UCSD-AML1 (cell line): ENCODE results near the gene WSB1.
"Not testable (repeated sequence)": the region's sequence is repeated elsewhere in the genome, so short reads cannot be mapped to it uniquely, and the experiment has no call there.

Source experiments
- DNase-seq: peaks from one replicate; lab custom pipeline; 2025; ENCODE audit not compliant: unreplicated experiment; lab: John Stamatoyannopoulos, UW

Gene WSB1

DNA sequence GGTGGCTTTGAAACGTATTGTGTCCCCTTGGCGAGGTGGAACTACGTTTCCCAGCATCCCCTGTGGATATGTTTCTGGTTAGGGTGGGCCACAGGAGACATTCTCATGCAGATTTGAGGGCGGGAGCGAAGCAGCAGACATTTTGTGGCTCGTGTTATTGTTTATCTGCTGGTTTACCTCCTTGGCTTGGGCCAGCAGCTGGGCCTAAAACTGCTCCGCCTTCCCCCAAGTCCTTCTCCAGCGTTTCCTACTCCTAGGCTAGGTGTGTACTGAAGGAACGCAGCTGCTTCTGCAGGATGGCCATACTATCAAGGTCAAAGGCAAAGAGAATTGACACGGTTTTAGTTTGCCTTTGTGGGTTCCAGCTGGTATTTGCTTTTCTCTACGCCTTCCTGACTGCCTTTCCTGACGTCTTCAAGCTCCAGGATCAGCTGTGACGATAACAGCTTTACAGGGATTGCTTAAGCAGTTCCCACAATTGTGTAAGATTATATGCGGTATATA is 17.2 kb upstream of the WSB1 start:
- no peak for DNase-seq

DNA sequence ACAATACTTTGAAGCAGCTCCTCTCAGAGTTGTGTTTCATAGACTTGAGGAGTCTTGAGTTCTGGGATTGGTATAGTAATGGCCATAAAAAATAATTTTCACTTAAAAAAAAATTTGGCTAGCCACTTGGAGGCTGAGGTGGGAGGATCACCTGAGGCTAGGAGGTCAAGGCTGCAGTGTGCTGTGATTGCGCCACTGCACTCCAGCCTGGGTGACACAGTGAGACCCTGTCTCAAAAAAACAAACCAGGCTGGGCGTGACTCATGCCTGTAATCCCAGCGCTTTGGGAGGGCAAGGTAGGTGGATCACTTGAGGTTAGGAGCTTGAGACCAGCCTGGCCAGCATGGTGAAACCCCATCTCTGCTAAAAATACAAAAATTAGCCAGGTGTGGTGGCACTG is 14.8 kb upstream of the WSB1 start:
- not testable (repeated sequence) for DNase-seq

DNA sequence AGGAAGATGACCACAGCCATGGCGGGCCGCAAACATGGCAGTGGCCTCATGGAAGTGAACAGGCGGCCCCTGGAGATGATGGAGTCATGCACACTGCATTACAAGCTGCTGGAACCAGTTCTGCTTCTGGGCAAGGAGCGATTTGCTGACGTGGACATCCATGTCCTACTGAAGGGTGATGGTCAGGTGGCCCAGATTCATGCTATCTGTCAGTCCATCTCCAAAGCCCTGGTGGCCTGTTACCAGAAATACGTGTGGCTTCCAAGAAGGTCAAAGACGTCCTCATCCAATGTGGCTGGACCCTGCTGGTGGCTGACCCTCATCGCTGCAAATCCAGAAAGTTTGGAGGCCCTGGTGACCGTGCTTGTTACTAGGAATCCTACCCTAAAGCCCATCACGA is 13.4 kb upstream of the WSB1 start:
- DNase-seq, result no peak

DNA sequence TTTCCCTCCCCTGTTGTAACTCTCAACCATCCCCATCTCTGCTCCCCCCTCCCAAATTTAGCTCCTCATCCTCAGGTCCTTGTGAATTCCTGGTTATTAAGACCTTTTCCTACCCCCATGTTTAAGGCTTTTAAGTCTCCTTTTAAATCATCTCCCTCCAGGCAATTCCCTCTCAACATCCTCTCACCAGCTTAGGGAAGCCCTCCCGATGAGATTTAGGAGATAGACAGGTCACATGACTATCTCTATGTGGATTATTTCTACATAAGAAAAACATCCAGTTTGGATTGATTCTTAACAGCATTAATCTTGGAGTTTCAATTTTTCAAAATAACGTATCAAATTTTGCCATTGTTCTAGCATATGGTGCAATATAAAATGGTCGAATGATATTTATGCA is 12.5 kb upstream of the WSB1 start:
- DNase-seq, result no peak

DNA sequence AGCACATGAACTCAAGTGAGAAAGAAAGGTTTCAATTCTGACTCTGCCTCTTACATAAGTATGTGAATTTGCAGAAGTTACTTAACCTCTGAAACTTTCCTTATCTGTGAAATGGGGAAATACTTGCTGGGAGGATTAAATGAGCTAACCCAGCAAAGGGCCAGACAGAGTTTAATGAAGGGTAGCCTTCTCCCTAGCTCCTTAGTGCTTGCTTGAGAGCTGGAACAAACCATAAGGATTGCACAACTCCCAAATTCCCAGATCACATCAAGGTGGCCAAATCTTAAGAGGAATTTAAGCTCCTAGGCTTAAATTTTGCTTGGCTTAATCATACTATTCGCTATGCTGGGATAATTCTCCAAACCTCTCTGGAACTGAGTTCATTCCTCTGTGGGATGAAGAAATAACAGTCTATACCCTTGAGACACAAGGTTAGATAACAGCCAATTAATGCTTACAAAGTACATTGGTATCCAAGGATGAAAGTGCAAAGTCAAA is 11.8 kb upstream of the WSB1 start:
- no peak for DNase-seq

DNA sequence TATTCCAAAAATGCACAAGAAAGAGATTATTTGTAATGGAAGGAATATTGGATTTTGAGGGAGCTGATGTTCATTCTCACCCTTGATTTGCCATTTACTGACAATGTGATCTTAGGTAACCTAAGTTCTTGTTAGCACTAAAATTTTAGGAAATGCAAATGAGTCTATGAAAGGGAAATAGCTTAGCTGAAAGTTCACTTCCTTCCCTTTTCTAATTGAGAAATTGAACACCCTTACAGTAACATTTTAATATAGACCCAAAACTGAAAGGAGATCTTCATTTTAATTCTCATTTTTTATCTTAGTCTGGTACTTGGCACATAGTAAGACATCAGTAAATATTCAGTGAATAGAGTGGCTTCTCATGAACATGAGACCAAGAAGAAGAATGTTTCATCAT is 10.9 kb upstream of the WSB1 start:
- no peak for DNase-seq

DNA sequence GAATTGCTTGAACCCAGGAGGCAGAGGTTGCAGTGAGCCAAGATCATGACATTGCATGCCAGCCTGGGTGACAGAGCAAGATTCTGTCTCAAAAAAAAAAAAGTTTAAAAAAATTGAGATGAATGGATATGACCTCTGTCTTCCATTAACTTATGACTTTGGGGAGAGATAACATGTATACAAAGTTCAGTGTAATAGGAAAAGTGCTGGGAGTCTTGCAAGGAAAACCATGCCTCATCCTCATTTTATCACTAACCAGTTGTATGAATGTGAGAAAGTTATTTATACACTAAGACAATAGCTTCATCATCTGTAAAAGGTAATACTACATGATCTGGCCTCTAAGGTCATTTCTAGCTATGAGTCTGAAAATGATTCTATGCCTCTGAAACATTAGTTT is 10.2 kb upstream of the WSB1 start:
- no peak for DNase-seq

DNA sequence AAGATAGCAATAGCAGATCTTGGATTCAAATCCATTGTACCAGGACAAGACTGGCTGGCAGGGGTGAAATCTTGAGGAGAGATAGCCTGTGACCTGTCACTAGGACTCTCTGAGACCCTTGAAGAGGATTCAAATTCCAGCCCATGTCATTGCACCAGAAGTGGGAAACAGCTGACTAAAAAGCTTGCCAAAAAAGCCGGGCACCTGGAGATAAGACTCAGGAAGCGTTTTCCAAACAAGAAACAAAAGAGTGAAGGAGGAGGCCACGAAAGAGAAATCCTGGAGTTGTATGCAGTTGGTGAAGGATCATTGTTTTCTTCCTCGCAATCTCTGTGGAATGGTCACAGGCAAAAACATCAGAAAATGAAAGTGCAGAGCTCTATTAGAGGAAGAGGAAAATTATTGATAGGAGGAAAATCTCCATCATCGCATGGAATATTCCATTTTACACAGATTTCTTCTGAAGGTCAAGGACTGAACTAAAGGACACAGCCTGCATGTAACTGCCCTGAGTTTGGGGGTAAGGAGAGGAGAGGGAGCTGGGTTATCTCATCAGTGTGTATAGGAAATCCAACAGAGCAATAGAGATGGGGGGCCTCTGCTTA is 9.0 kb upstream of the WSB1 start:
- DNase-seq, result no peak

DNA sequence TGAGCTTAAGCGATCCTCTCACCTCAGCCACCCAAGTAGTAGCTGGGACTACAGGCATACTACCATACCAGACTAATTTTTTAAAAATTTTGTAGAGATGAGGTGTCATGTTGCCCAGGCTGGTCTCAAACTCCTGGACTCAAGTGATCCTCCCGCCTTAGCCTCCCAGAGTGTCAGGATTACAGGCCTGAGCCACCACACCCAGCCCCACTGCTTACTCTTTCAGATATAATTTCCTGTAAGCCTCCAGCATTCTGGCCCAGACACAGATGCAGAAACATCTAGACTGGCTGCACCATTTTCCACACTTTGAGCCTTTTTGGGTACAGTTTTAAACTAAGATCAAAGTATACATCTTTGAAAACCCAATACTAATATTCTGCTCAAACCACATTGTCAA is 8.4 kb upstream of the WSB1 start:
- DNase-seq, result no peak

DNA sequence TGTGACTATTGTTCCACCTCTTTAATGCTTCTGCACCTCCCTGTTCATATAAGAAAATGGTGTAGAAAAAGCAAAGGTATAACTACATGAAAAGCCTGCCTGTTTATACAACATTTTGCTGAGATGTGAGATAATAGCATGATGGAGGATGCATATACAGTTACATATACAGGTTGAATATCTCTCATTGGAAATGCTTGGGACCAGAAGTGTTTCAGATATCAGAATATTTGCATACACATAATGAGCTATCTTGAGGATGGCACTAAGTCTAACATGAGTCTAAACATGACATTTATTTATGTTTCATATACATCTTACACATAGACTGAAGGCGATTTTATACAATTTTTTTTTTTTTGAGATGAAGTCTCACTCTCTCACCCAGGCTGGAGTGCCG is 5.7 kb upstream of the WSB1 start:
- no peak for DNase-seq

DNA sequence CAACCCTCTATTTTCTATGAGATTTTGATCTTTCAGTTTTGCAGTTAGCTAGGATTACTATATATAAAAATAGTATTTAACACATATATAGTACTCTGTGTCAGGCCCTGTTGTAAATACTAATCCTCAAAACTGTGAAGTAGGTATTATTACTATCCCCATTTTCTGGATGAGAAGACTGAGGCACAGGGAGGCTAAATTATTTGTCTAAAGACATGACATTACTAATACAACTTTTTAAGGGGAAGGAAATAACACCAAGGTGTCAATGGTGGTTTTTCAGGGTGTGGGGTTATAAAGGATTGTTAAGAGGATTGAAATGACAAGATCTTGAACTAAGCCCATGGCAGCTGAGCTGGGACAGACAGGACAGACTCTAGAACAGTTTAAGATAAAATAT is 4.1 kb upstream of the WSB1 start:
- DNase-seq, result no peak

DNA sequence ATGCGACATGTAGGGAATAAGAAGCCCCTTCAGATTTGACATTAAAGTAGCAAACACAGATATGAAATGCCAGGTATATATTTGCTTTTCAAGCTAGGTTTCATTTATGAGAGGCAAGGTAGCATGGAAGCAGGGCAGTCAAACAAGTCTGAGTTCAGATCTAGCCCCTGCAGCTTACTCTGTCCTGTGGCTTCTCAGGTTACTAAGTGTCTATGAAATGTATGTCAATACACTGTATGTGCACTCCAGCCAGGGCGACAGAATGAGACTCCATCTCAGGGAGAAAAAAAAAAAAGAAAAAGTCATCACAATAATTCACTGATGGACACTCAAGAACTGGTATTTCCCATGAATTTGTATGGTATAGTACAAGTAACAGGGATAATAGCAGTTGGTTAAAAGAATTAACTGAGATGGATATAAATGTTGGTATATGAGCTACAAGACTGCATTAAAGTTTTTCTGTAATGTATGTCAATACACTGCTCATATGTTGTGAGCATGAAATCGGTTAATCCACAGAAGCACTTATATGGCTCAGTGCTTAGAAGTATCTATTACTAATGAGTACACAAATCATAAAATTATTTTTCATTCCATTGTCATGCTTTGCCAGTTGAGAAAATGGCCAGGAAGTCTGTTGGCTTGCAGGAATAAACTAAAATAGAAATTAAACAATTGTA is 2.9 kb upstream of the WSB1 start:
- DNase-seq, result no peak

DNA sequence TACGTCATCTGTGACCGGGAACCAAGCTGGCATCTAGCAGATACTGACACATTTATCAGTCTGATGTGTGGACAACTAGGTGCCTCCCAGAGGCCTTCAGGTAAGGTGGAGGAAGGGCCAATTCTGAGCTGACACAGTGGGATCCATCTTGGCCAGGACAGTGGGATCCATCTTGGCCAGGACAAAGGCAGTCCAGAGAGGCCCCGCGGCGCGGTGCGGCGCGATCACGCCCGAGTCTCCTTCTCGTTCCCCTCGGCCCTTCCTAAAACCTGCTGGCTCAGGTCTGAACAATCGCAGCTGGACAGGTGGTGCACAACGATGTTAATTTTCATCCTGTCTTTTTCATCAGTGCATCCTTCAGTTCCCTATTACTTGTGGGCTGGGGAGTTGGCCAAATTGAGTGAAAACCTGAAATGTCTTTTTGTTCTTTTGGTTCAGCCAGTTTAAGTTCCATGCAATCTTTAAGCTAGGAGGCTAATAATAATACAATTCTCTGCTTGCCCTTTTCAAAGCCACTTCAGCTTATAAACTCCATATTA is 486 bp upstream of the WSB1 start:
- no peak for DNase-seq

DNA sequence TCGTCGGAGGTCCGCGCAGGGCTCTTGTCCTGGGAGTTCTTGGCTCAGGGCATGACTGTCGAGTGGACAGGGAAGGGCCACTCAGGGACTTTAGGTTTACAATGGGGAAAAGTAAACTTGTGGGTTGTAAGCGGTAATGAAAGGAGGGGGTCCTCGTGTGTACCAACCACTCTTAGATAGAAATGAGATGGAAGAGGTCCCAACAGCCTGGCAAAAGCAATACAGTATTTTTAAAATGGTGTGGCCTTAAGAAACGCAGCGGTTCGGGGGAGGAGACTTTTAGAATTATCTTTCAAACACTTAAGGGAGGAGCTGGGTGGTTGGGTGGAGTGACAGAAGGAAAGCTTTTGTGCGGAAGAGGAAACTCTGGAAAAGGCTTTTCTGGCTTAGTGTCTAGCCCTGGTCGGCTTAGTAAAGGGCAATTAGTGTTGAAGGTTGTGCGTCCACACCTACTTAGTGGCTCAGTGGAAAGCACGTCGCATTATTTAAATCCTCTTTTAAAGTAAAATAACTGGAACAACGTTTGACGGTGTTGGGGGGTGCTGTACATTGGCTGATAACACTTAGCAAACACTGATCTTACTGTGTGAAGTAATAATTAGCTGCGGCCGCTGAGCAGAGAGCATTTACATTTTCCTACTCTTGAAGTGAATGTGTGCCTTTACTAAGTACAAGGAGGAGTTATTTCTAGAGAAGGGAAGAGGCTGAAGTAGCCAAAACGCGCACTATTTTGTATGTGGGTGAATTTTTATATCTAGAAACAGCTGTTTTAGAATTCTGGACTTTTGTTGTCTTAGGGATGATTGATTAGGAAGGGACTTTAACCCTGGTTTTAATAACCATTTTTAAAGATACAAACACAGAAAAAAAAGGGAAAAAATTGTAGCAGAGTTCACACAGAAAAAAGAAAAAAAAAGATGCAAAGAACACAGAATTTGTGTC is 1.0 kb downstream of the WSB1 start:
- DNase-seq, result peak; percentile 59

DNA sequence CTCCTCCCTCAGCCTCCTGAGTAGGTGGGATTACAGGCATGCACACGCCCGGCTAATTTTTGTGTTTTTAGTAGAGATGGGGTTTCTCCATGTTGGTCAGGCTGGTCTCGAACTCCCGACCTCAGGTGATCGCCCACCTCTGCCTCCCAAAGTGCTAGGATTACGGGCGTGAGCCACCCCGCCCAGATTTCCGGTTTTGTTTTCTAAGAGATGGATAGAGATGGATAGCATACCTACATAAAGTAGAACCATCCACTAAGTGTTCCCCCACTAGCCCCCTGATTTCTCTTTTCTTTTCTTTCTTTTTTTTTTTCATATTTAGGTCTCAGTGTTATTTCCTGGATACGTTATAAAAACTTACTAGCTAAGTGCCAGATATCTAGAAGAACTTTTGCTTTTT is 2.0 kb downstream of the WSB1 start:
- DNase-seq, result no peak

DNA sequence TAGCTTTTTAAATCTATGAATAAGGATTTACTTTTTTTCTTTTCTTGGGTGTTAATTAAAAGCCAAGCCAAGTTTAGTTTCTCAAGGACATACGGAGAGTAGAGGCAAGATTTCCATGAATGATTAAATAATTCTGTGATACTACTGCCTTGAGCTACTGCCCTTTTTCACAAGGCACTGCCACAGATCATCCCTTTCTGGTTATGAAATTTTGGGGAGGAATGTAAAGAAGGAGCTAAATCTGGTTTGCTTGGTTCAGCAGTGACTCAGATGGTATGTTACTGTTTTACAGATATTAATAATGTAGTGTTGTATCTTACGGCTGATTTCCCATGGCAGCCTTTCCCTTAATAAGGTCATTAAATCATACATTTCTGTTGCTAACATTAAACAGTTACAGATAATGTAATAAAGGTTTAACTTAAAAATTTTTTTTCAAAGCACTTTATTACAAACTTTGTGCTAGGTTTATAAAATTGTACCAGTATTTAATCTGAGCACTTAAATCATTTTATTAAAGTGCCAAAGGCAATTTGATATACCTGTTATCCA is 2.6 kb downstream of the WSB1 start:
- no peak for DNase-seq

DNA sequence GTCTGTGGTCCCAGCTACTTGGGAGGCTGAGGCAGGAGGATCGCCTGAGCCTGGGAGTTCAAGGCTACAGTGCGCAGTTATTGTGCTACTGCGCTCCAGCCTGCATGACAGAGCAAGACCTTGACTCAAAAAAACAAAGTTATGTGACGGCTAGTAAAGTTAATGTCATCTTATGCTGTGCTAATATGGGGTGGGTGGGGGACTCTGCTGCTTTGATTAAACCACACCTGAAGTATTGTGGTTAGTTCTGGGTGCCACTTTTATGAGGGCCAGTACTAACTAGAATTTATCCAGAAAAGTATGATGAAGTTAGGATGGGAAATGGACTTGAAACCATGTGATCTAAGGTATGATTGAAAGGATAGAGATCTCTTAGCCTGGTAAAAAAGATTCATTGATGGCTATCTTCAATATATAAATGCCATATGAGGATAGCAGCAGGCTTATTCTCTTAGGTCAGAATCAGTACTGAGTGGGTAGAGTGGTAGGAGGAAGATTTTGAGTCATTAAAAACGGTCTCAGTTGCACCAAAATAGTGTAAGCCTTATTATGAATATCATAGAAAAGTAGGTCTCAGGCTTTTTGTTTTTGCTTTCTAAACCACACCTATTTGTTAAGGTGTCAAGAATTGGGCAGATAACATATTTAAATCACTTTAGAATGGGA is 5.6 kb downstream of the WSB1 start:
- no peak for DNase-seq

DNA sequence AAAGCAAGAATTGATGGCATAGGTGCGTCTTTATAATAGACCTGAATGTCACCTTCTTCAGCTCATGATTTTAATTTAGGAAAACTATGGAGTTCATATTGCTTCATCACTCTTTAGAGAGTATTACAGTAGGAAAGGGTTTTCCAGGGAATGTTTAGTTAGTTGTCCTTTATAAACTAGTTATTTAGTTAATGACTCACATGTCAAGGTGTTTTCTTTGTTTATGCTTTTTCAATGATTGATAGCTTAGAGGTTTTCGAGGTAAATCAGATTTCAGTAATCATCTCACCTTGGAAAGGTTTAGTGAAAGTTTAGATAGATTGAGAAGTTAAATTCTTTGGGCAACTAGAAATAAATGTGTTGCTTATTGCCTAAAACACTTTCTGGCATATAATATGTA is 9.8 kb downstream of the WSB1 start:
- DNase-seq, result no peak

DNA sequence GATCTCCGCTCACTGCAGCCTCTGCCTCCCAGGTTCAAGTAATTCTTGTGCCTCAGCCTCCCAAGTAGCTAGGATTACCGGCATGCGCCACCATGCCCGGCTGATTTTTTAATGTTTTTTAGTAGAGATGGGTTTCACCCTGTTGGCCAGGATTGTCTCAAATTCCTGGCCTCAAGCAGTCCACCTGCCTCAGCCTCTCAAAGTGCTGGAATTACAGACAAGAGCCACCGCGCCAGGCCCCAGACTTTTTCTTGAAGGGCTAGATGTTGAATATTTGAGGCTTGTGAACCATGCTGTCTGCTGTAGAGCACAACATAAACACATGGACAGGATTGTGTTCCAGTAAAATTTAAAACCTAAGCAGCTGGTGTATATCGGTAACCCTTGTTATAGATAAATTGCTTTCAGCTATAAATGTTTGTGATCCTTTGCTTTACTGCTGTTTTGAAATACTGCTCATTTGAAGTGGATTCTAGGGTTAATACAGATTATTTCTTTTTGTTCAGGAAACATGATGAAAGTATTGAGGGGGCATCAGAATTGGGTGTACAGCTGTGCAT is 12.4 kb downstream of the WSB1 start:
- no peak for DNase-seq

DNA sequence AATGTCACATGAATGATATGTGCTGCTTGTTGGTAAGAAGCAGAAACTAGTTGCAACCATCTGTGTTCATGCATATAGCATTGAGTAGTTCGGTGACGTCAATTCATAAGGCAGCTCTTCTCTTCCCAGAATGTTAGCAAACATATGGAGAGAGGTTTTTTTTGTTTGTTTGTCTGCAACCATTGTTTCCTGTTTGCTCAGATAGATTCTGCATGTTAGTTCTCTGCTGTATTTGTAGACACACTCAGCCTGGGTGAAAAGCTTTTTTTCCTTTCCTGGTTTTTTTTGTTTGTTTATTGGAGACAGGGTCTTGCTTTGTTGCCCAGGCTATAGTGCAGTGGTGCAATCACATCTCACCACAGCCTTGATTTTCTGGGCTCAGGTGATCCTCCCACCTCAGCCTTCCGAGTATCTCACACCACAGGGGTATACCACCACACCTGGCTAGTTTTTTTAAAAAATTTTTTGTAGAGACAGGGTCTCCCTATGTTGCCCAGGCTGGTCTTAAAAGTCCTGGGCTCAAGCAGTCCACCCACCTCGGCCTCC is 16.7 kb downstream of the WSB1 start:
- no peak for DNase-seq
